NCI-H146 (cell line): ENCODE measurements around the gene C12orf57.

Experiments used
- DNase-seq: peaks from one replicate; lab custom pipeline; 2025; lab: John Stamatoyannopoulos, UW

The C12orf57 gene

DNA sequence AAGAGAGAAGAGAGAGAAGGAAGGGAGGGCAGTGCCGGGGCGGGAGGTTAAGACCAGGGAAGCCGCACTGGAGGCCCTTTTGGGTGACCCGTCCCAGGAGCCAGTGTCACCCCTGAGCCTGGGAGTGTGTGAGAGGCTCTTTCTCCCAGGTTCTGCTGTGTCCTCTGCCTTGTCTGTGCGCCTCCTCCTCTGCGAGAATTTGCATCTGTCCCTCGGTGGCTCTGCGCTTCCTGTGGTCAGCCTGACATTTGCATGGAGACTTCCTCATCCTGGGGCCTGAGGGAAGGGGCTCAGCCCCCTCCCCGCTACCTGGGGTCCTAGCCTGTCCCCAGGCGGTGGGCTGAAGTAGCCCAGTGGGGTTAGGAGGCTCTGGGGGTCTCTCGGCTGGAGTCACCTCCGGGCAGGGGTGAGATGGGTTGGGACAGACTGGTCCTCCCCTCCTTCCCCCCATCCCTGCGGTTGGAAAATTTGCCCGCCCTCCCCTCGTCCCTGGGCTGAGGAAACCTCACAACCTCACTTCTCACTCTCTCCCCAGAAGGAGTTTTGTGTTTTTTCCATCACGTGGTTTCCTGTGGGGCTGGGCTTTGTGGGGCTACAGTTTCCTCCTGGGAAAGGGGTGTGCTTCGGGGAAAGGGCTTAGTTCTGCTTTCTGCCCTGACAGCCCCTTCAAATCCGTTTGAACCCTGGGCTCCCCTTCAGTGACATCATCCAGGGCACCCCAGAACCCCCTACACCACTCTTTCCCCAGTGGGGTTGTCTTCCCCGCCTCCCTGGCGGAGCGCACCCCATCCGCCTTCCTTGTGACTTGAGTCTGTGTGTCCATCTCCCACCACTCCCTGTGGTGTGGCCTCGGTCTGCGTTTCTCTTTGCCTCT lies 9.9 kb downstream of the C12orf57 start:
- no peak for DNase-seq

DNA sequence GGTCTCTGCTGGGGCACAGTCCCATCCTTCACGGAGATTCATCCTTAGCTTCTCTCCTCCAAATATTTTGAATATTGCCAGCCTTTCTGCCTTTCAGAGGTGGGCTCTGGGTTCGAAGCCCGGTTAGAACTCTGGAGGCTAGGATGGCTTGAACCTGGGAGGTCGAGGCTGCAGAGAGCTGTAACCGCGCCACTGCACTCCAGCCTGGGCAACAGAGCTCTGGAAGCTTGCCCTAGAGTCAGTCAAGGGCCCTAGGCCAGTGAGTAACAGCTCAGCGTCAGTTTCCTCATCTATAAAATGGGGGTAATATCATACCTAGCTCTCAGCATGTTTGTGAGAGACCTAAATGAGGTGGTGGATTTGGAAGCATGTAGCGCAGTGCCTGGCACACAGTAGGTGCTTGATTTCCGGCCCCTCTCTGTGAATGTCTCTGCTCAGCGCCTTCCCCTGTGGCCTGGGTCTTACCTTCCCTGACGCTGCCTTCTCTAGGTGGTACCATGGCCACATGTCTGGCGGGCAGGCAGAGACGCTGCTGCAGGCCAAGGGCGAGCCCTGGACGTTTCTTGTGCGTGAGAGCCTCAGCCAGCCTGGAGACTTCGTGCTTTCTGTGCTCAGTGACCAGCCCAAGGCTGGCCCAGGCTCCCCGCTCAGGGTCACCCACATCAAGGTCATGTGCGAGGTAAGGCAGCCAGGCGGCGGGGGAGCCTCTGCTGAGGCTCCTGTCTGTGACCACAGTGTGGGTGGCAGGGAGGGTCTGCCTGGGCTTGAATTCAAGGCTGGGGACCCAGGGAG lies 10.7 kb downstream of the C12orf57 start:
- no peak for DNase-seq

DNA sequence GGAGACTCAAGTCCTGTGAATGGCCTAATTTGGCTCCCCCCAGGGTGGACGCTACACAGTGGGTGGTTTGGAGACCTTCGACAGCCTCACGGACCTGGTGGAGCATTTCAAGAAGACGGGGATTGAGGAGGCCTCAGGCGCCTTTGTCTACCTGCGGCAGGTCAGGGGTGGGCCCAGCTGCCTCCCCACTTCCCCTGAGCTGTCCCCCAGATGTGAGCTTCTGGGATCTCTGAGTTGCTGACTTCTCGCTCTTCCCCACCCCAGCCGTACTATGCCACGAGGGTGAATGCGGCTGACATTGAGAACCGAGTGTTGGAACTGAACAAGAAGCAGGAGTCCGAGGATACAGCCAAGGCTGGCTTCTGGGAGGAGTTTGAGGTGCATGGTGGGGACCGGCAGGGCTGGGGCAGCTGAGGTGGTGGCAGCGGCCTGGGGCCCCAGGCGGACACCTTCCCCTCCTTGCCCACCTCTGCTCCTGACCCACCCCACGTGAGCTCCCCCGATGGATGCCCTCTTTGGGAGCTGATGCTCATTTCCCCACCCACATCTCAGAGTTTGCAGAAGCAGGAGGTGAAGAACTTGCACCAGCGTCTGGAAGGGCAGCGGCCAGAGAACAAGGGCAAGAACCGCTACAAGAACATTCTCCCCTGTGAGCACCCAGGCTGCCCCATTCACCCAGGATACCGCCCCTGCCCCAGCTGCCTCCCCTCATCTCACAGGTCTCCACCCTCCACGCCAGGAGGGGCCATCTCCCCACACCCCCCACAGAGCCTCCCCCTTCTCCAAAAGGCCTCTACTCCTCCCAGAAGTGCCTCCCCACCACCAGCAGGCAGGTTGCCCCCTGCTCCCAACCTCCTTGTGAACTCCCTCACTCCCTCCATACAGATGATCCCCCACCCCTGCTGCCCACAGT lies 11.5 kb downstream of the C12orf57 start:
- DNase-seq, result no peak

DNA sequence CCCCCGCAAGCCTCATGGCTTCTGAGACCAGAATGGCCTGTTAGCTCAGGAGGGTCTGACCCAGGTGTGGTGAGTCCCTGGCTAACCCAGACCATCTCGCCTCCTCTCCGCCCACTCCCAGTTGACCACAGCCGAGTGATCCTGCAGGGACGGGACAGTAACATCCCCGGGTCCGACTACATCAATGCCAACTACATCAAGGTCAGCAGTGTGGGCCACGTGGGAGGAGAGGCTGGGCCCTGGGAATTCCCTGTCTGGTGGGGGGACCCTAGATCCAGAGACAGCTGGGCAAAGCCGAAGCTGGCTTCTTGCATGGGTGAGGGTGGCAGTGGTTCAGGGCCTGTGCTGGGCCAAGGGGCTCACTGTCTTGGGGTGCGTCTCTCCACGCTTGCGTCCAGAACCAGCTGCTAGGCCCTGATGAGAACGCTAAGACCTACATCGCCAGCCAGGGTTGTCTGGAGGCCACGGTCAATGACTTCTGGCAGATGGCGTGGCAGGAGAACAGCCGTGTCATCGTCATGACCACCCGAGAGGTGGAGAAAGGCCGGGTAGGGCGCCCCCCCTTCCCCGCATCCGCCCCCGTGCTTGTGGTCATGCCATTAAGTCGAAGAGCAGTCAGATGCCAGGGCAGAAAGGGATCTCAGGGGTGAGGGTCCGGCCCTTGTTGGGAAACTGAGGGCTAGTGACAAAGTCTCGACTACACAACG lies 12.4 kb downstream of the C12orf57 start:
- DNase-seq, result no peak

DNA sequence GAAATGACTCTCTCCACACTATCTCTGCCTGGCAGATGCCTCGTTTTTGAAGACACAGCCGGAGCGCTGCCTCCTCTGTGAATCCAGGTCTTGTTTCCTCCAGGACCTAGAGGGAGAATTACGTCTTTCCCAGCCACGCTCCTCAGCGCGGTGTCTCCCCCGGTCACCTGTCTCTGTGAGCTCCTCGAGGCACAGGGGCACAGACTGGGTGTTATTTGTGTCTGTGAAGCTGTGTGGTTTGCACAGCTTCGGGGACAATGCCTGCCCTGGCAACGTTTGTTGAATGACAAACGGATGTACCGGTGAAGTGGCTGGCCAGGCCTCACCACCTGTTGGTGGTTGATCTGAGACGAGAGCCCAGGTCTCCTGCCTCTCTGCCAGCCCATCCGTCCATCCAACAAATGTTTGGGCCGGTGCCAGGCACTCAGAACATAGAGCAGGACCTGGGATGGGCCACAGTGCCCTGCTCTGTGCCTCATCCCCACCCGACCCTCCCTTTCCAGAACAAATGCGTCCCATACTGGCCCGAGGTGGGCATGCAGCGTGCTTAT lies 13.4 kb downstream of the C12orf57 start:
- no peak for DNase-seq

DNA sequence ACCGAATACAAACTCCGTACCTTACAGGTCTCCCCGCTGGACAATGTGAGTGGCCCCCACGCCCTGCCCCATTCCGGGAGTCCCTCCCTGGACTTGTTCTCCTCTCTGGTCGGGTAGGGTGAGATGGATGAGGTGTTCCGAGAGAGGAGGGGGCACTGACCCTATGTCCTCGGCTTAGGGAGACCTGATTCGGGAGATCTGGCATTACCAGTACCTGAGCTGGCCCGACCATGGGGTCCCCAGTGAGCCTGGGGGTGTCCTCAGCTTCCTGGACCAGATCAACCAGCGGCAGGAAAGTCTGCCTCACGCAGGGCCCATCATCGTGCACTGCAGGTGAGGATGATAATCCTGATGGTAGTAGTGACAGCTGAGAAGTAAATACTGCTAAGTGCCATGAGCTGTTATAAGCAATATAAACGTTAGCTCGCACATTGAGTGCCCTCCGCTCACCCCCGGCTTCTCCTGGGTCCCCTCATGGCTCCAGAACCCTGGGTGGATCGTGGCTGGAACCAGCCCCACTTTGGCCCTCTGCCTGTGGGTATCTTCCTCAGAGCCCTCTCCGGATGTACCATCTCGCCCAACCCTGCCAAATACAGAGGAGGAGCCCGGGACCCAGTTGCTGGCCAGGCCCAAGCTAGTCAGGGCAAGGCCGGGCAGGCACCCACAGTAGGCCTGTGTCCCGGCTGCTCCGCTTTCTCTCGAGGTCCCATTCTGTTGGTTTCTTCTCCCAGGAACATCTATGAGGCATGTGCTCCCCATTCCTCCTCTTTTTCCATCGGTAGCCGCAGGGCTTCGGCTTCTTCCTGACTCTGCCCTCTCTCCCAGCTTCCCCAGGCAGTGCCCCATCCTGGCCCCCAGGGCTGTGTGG lies 14.2 kb downstream of the C12orf57 start:
- no peak for DNase-seq

DNA sequence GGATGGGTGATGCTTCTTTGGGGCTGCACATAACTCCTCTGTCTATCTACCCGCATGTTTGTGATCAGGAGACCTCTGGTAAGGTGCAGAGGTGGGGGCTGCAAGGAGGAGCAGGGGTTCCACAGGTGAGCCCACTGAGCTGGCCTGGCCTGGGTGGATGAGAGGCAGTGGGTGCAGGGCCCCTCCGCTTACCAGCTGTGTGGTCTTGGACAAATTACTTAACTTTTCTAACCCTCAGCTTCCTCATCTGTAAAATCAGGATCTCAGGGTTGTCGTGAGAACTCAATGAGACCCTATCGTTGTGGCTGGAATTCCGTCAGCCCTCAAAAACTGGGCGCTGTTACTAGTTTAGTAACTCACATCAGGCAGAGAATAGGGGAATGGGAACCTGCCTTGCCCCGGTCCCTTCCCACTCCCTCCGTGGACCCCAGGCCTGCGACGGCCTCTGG lies 14.8 kb downstream of the C12orf57 start:
- no peak for DNase-seq

DNA sequence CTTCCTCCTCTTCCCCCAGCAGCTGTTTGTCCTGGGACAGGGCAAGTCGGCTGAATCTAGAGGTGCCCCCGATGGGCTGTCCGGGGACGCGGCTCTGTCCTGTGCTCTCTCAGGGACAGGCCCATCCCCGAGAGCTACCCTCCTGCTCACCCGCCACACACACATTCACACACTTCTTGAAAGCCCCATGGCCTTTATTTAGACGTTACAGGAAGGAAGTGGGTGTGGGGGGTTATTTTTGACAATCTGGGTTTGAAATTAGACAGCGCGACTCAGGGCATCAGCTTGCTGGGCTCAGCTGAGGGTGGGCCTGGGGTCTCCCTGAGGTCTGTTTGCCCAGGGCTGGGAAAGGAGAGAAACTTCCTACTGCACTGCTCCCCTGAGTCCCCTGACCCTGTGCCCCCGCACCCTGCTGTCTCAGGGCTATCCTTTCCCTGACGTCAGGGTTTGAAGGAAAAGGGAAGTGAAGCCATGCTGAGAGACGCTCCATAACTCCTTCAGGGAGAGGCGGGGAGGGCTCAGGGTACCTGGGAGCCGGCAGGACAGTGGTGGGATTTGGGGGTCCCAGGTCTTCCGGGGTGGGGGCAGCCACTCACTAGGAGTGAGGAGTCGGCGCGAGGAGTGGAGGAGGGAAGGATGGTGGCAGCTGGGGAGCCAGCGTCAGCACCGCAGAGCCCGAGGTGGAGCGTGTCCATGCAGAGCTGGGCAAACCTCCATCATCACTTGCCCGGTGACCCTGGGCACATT lies 15.4 kb downstream of the C12orf57 start:
- DNase-seq, result no peak

DNA sequence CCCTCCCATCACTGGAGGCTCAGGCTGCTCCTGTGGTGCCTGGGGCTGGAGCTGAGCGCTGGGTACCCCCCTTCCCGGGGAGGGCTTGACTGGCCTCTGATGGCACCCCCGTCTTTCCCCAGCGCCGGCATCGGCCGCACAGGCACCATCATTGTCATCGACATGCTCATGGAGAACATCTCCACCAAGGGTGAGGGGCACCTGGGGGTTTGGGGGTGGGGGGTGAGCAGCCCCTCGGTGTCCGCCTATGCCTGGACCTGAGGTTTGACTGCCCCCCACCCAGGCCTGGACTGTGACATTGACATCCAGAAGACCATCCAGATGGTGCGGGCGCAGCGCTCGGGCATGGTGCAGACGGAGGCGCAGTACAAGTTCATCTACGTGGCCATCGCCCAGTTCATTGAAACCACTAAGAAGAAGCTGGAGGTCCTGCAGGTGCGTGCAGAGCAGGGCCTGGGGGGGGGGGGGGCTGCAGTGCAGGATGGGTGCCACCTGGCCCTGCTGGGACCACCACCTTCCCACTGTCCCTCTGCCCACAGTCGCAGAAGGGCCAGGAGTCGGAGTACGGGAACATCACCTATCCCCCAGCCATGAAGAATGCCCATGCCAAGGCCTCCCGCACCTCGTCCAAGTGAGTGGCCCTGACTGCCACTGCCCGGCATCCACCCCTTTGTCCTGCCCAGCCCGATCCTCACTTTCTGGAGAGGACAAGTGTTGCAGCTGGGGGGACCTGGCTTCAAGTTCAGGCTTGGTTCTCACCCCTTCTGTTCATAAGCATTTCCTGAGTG lies 16.2 kb downstream of the C12orf57 start:
- DNase-seq, result no peak

DNA sequence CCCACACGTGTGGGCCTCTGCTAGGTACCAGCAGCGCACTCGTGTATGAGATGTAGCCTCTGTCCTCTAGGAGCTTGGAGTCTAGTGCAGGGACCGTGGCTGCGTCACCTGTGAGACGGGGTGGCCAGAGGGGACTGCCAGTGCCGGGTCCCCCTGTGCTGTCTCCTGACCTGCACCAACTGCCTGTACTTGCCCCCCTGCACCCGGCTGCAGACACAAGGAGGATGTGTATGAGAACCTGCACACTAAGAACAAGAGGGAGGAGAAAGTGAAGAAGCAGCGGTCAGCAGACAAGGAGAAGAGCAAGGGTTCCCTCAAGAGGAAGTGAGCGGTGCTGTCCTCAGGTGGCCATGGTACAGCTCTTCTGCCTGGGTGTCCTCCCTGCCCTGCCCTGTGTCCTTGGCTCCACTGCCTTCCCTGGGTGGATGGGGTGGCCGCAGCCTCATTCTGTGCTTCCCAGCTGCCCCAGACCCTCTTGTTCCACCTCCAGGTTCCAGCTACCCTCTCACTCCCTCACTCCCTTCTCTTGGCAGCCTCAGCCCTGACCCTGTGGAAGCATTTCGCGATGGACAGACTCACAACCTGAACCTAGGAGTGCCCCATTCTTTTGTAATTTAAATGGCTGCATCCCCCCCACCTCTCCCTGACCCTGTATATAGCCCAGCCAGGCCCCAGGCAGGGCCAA lies 16.9 kb downstream of the C12orf57 start:
- peak; percentile 65 for DNase-seq

DNA sequence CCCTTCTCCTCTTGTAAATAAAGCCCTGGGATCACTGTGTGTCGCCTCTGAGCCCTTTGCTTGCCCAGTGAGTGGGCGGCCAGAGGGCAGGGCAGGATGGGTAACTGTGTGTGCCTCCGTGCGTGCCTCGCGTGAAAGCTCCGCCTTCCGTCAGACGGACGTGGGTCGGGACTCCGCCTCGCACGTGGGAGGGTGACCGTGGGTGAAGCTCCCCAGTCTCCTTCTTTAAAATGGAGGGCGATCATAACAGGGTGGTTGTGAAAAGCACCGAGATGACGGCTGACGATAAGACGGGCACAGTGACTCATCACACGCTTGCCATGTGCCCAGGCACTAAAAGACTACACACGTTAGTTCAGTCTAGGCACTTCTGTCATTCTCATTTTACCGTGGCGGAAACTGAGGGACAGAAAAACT lies 17.5 kb downstream of the C12orf57 start:
- DNase-seq, result peak; percentile 88

DNA sequence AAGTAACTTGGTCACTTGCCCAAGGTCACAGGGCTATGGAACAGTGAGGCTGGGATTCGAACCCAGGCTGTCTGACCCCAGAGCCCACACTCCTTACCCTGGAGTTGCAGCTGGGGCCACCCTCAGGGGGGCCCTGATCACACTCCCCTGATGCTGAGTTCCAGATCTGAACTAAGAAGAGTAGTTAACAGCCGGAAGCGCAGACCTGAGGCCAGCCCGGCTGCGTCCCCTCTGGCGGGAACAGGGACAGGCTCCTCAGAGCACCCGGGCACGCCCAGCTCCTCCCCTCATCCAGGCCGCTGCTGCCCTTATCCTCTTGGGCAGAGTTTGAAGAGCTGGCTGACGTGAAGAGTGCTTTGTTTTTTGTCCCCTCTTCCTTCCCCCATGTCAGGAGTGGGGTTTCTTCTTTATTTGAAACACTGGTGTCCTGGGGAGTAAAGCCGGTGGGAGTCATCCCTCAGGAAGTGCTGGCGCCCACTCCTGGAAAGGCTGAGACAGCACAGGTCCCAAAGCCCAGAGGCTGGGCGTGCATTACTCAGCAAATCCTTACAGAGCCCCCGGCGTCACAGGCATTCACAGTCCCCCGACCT lies 18.0 kb downstream of the C12orf57 start:
- peak; percentile 99 for DNase-seq

DNA sequence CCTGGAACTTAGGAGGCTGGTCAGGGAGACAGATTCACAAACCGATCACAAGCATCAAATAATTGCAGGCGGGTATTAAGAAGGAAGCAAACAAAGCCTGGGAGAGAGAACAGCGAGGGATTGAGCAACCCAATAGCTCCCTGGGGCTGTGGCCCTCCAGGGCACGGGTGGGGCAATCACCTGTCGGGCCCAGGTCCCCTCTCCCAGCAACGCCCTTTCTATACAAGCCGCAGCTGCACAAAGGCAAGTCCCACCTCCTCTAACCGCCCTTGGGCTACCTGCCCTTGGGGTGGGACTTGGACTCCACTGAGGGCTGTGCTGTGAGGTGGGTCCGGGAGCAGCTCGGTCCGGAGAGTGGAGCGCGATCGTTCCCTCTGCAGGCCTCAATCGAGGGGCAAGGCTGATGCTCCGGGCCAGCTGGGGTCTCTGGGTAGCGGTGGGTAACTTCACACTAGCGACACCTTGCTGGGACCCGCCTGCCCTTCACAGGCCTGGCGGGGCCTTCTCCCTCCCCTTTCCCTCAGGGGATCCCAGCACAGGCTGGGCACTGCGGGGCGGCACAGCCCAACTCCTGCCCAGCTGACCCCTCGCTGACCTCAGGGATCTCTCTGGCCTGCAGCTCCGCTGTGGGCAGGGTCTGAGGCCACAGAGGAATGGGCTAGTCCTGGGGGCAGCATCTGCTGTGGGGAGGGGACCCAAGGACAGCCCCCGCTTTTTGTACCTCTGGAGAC lies 18.6 kb downstream of the C12orf57 start:
- DNase-seq, result peak; percentile 100

DNA sequence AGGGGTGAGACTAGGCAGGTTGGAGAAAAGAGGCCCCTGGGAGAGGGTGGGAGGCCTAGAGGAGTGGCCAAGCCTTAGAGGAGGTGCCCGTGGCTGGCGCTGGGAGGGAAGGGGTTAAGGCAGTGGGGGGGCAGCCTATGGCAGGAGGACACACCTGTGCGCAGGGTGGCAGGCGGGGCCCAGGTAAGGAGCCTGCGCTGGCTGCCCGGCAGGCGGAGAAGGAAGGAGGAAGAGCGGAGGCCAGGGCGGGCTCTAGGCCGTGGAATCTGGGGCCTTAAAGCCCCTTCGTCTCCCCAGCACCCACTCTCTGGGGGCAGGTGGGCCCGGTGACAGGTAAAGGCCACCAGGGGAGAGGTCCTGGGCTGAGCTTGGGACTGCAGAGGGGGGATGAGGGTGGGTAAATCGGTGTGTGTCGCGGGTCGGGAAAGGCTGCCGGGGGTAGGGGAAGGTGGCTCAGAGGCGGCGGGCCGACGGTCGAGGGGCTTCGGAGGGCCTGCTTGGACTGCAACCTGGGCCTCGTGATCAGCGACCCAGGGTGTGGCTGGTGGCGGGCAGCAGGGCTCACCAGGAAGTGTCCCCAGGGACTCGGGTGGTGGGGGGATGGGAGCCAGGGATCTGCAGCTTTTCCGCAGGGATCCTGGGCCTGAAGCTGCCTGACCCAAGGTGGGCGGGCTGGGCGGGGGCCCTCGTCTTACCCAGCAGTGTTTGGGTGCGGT lies 19.4 kb downstream of the C12orf57 start:
- DNase-seq, result peak; percentile 100

DNA sequence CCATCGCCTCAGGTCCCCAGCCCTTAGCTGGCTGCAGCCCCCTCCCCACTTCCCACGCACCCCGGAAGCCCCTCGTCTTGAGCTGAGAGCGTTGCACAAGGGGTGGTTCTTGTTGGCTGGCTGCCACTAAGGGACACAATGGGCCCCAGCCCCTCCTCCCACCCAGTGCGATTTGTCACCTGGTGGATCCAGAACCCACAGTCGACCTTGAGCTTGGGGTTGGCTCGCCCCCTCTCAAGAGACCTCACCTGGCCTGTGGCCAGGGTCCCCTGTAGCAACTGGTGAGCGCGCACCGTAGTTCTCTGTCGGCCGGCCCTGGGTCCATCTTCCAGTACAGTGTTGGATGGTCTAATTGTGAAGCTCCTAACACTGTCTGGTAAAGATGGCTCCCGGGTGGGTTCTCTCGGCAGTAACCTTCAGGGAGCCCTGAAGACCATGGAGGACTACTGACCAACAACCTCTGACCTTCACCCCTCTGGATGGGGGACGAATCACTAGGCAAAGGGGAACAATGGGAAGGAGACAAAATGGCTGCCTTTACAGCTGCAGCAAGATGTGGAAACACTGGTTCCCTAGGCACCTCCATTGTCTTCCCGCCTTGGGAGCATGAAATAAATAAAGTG lies 20.1 kb downstream of the C12orf57 start:
- DNase-seq, result peak; percentile 88

DNA sequence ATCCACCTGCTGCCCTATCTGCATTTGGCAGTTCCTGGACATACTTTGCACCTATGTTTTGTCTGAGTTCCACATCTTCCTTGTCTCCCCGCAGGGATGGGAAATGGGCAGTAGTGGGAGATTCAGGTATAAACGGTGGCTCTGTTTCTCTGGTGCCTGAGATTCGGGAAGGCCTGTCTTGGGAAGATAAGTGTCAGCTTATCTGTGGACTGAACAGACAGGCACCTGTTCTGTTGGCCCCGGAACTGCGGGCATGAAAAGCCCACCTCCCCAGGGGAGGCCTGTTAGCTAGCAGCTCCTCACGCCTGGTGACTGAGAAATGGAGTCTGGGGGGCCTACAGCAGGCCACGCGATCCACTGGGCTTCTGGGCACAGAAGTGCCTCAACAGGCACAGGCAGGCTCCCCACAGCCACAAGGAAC lies 20.8 kb downstream of the C12orf57 start:
- DNase-seq, result no peak
